ENCODE results near the gene RAPGEF4. TPM values are rescaled to one million over a fixed set of nuclear protein-coding genes. Genes with fewer than 3 reads are reported as not detected.

The RAPGEF4 gene
- total and polyA plus RNA-seq, 2 of the 8 experiments (the other 6 are each of a cell fraction or from before 2014, with no cell fraction given): 1.2 to 2.6 TPM

DNA sequence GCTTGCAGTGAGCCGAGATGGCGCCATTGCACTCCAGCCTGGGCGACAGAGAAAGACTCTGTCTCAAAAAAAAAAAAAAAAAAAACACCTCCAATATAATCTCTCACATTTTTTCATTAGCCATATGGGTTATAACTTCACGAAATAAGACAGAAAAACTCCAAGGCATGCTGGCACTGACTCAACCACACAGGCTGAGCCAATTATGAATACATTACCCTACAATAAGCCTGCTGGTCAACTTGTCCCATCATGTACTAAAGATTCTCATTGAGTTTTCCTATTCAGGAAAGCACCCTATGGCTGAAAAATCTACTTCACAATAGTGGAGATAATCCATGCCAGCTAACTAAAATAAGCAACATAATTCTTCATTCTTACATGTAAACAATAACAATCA, 327.2 kb downstream of the RAPGEF4 start (continued):
- TF ChIP-seq TBP (IDR thresholded peaks at IDR 0.05; ENCODE audit: low read depth, low read length) (no peak), SIX5 (IDR thresholded peaks at IDR 0.05; ENCODE audit: low read depth, low read length) (no peak), SAP30 (IDR thresholded peaks at IDR 0.05; ENCODE audit: insufficient read depth, insufficient replicate concordance, low read length) (no peak), CBX8 (IDR thresholded peaks at IDR 0.05; ENCODE audit: borderline replicate concordance, low read depth, low read length) (no peak), CTBP2 (IDR thresholded peaks at IDR 0.05; ENCODE audit: borderline replicate concordance, insufficient read depth, insufficient read length, low read length) (no peak), E2F6 (IDR thresholded peaks at IDR 0.05) (no peak)

Measured in H1 (cell line).